Endothelial cell of umbilical vein (primary cell): Measurements from ENCODE around the gene ACHE. TPM values are rescaled to one million over a fixed set of nuclear protein-coding genes. Genes with fewer than 3 reads are reported as not detected.

Experiments
- BruUV-seq: library from RNA; stranded (reverse); fragments of 400-500 nt; replicated peaks from 2 replicates; lab custom pipeline; 2021; lab: Mats Ljungman, UMichigan
- CTCF ChIA-PET: fragments of 300-600, 350-600 bp; sonication (Branson Sonifier 250); formaldehyde crosslinking; loops from one replicate; lab custom pipeline; 2021; ENCODE audit warnings: antibody characterized with exemption, inconsistent platforms; lab: Charles Lee
- POLR2A ChIA-PET: fragments of 300-600, 350-600 bp; sonication (Branson Sonifier 250); formaldehyde crosslinking; loops from one replicate; lab custom pipeline; 2021; ENCODE audit warnings: antibody characterized with exemption, inconsistent platforms; lab: Charles Lee
- DNase-seq: peaks from one replicate; pipeline ENCODE4 v3.0.0-alpha.2; 2011; ENCODE audit warnings: low read depth, low spot score
- FAIRE-seq: peaks from 2 replicates; lab custom pipeline; 2011; peaks lifted over from hg19 to GRCh38; lab: Jason Lieb, UNC
- H2AFZ ChIP-seq: 2 replicates; pipeline ENCODE4 v1.6.0; 2012; ENCODE audit warnings: low read depth, low read length, control low read depth, inconsistent platforms
- H3K27ac ChIP-seq: 2 replicates; pipeline ENCODE4 v1.5.1; 2011; ENCODE audit warnings: low read depth, mild to moderate bottlenecking, control low read depth, low read length, moderate library complexity; ENCODE audit not compliant: insufficient read depth
- H3K27me3 ChIP-seq, 2 experiments: 2 replicates each; pipeline versions ENCODE4 v1.6.0 to v1.6.1; 2011; ENCODE audit warnings: low read length in 2 of 2, mixed read lengths in 1 of 2; ENCODE audit not compliant: control insufficient read depth in 2 of 2, insufficient read depth in 2 of 2
- H3K36me3 ChIP-seq, 2 experiments: 2 replicates in 1 of 2; 3 replicates in 1 of 2; pipeline ENCODE4 v1.5.1; 2011; ENCODE audit warnings: low read length in 2 of 2, mild to moderate bottlenecking in 1 of 2, moderate library complexity in 1 of 2; ENCODE audit not compliant: control insufficient read depth in 2 of 2, insufficient read depth in 2 of 2; ENCODE audit errors: extremely low read depth in 1 of 2
- H3K4me1 ChIP-seq: 3 replicates; pipeline ENCODE4 v1.5.1; 2011; ENCODE audit warnings: mild to moderate bottlenecking, low read length; ENCODE audit not compliant: control insufficient read depth, insufficient read depth; ENCODE audit errors: extremely low read depth
- H3K4me2 ChIP-seq: 2 replicates; pipeline ENCODE4 v1.6.1; 2011; ENCODE audit warnings: low read length, control low read depth, mixed read lengths; ENCODE audit not compliant: insufficient read depth
- H3K4me3 ChIP-seq, 3 experiments: fragments of 200-600 bp in 1 of 3; sonication (generic), shearing (Covaris generic) in 1 of 3; replicated peaks in 1 of 3; 2 replicates each; pipeline ENCODE4 v1.5.1; 2011 to 2016; ENCODE audit warnings: control low read depth in 3 of 3, low read length in 3 of 3, mild to moderate bottlenecking in 2 of 3, inconsistent platforms in 1 of 3, low read depth in 1 of 3, moderate library complexity in 1 of 3; ENCODE audit not compliant: insufficient read depth in 1 of 3
- H3K79me2 ChIP-seq: 2 replicates; pipeline ENCODE4 v1.6.0; 2012; ENCODE audit warnings: low read length, inconsistent platforms; ENCODE audit not compliant: control insufficient read depth, insufficient read depth
- H3K9ac ChIP-seq: replicated peaks from 2 replicates; pipeline ENCODE3; 2011; ENCODE audit warnings: low read length, control low read depth; ENCODE audit not compliant: insufficient read depth; ENCODE audit errors: extremely low read depth
- H3K9me1 ChIP-seq: replicated peaks from 3 replicates; pipeline ENCODE4 v1.6.0; 2011; ENCODE audit warnings: mild to moderate bottlenecking, low read length; ENCODE audit not compliant: control insufficient read depth, insufficient read depth; ENCODE audit errors: extremely low read depth
- H3K9me3 ChIP-seq: replicated peaks from 2 replicates; pipeline ENCODE4 v1.5.1; 2012; ENCODE audit warnings: low read length, inconsistent platforms; ENCODE audit not compliant: control insufficient read depth, insufficient read depth
- H4K20me1 ChIP-seq: replicated peaks from 2 replicates; pipeline ENCODE3; 2011; ENCODE audit warnings: mild to moderate bottlenecking, low read length; ENCODE audit not compliant: control insufficient read depth, insufficient read depth; ENCODE audit errors: extremely low read depth
- EZH2 ChIP-seq: IDR thresholded peaks from 2 replicates; pipeline ENCODE4 v1.6.1; 2012; ENCODE audit warnings: borderline replicate concordance, low read depth, mild to moderate bottlenecking, moderate library complexity, low read length, inconsistent platforms; ENCODE audit not compliant: severe bottlenecking
- FOS ChIP-seq: IDR thresholded peaks from 2 replicates; pipeline ENCODE4 v1.6.1; 2011; ENCODE audit warnings: mild to moderate bottlenecking, low read length, moderate library complexity, borderline replicate concordance; ENCODE audit not compliant: insufficient read depth
- GATA2 ChIP-seq: IDR thresholded peaks from 2 replicates; pipeline ENCODE4 v1.7.0; 2011; ENCODE audit warnings: low read depth, mild to moderate bottlenecking, moderate library complexity, mixed read lengths, low read length; ENCODE audit not compliant: insufficient read length, insufficient read depth
- JUN ChIP-seq: IDR thresholded peaks from 2 replicates; pipeline ENCODE4 v1.6.1; 2011; ENCODE audit warnings: borderline replicate concordance, low read depth; ENCODE audit not compliant: insufficient read length, insufficient read depth
- MAX ChIP-seq: IDR thresholded peaks from 2 replicates; pipeline ENCODE4 v1.6.1; 2011; ENCODE audit not compliant: insufficient read depth, insufficient read length
- MYC ChIP-seq: IDR thresholded peaks from one replicate; pipeline ENCODE4 v1.6.1; 2011; ENCODE audit warnings: mild to moderate bottlenecking, low read depth, low read length
- POLR2A ChIP-seq: IDR thresholded peaks from 2 replicates; pipeline ENCODE4 v1.6.1; 2012; ENCODE audit warnings: low read depth, mild to moderate bottlenecking, control low read depth, low read length
- POLR2AphosphoS5 ChIP-seq: IDR thresholded peaks from 2 replicates; pipeline ENCODE4 v1.6.1; 2012; ENCODE audit warnings: low read depth, mild to moderate bottlenecking, control low read depth, low read length, moderate library complexity; ENCODE audit not compliant: insufficient read depth
- dilution Hi-C: fragments of 300-500 bp; cut with MboI; formaldehyde crosslinking; loops from one replicate; pipeline ENCODE4 v1.15.0; 2019; ENCODE audit warnings: low sequenced_read_pairs; ENCODE audit not compliant: extremely low pct_ligation_motif_present
- intact Hi-C: fragments of 100-400 bp; cut with micrococcal nuclease; formaldehyde crosslinking; loops from one replicate; pipeline ENCODE4 v1.10.0; 2022
- polyA plus RNA-seq, 4 experiments: library from polyadenylated mRNA; depleted of rRNA in 3 of 4; stranded (reverse) in 3 of 4; unstranded in 1 of 4; fragments of >200 nt; gene quantifications; 2 replicates each; pipeline versions ENCODE4 v1.2.1 to v1.2.3, GENCODE V29; 2011 to 2012; ENCODE audit warnings: missing spikeins in 1 of 4
- total RNA-seq: library from RNA; stranded (reverse); gene quantifications from 2 replicates; pipeline ENCODE4 v1.2.3, GENCODE V29; 2021
- TF ChIP-seq, protein P1 (sequence below), 2 donors: IDR thresholded peaks; 1 replicate in 1 of 2; 2 replicates in 1 of 2; pipeline ENCODE4 v1.5.1; 2011; ENCODE audit warnings: low read length in 2 of 2, mild to moderate bottlenecking in 2 of 2, moderate library complexity in 2 of 2, control low read depth in 1 of 2, inconsistent platforms in 1 of 2, low read depth in 1 of 2; ENCODE audit not compliant: insufficient read depth in 1 of 2; ENCODE audit errors: extremely low read depth in 1 of 2

ACHE gene
- total and polyA plus RNA-seq, 2 donors (not counting 3 experiments of a cell fraction or from before 2014, with no cell fraction given): 0.18 to 0.28 TPM

DNA sequence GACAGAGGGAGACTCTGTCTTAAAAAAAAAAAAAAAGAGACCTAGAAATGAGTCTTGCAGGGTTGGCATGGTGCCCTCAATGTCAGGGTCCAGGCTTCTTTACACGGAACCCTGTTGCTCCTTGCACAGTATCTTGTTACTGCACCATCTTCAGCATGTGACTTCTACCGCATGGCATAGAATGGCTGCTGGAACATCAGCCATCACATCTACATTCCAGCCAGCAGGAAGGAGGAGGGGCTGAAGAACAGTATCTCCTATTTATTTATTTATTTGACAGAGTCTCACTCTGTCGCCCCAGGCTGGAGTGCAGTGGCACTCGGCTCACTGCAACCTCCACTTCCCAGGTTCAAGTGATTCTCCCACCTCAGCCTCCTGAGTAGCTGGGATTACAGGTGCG is 3.7 kb upstream of the ACHE start:
- ChIA-PET POLR2A (no interaction called here), CTCF (interaction anchor here (1.1 to 5.7 kb wide), 7 partner anchors 149 to 178 kb away, joined by 3 to 57 read pairs (median 4); no protein-coding TSS in a partner anchor)
- no peak overlapping the region for H2AFZ ChIP-seq
- H3K9ac ChIP-seq: no peak overlapping the region
- H3K36me3 ChIP-seq: no peaks in the 10 kb centered on the region
- dilution Hi-C loops: no loop called here
- FAIRE-seq (no peak), DNase-seq (no peak)
- no peaks in the 10 kb centered on the region for H3K9me3 ChIP-seq
- no peak overlapping the region for H3K4me3 ChIP-seq
- no peaks in the 10 kb centered on the region for H3K79me2 ChIP-seq
- H3K4me1 ChIP-seq: peaks cover 5% of the 10 kb centered on the region
- no peak overlapping the region for H3K4me2 ChIP-seq
- intact Hi-C loops: loop anchor here (10.0 kb wide), 2 partner anchors 265 to 395 kb away; partner anchors contain the start of gene VGF
- no peak overlapping the region for H3K27ac ChIP-seq
- no peaks in the 10 kb centered on the region for H3K9me1 ChIP-seq
- BruUV-seq: no TSS peak
- H3K27me3 ChIP-seq: peaks cover 9 to 19% of the 10 kb centered on the region in 2 experiments
- H4K20me1 ChIP-seq: no peaks in the 10 kb centered on the region
- TF ChIP-seq POLR2A (no peak), POLR2AphosphoS5 (no peak), EZH2 (no peak), MYC (no peak), MAX (no peak), JUN (no peak), FOS (no peak), GATA2 (no peak)
- TF ChIP-seq, protein P1, sequence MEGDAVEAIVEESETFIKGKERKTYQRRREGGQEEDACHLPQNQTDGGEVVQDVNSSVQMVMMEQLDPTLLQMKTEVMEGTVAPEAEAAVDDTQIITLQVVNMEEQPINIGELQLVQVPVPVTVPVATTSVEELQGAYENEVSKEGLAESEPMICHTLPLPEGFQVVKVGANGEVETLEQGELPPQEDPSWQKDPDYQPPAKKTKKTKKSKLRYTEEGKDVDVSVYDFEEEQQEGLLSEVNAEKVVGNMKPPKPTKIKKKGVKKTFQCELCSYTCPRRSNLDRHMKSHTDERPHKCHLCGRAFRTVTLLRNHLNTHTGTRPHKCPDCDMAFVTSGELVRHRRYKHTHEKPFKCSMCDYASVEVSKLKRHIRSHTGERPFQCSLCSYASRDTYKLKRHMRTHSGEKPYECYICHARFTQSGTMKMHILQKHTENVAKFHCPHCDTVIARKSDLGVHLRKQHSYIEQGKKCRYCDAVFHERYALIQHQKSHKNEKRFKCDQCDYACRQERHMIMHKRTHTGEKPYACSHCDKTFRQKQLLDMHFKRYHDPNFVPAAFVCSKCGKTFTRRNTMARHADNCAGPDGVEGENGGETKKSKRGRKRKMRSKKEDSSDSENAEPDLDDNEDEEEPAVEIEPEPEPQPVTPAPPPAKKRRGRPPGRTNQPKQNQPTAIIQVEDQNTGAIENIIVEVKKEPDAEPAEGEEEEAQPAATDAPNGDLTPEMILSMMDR (IDR thresholded peaks at IDR 0.05; ENCODE audit: extremely low read depth in 1 of 2, insufficient read depth in 1 of 2, low read depth in 1 of 2, low read length in 2 of 2): no peak
